Measurements from ENCODE around the gene CARMIL1.
"Not testable (repeated sequence)": the region's sequence is repeated elsewhere in the genome, so short reads cannot be mapped to it uniquely, and the experiment has no call there.

CARMIL1 gene

DNA sequence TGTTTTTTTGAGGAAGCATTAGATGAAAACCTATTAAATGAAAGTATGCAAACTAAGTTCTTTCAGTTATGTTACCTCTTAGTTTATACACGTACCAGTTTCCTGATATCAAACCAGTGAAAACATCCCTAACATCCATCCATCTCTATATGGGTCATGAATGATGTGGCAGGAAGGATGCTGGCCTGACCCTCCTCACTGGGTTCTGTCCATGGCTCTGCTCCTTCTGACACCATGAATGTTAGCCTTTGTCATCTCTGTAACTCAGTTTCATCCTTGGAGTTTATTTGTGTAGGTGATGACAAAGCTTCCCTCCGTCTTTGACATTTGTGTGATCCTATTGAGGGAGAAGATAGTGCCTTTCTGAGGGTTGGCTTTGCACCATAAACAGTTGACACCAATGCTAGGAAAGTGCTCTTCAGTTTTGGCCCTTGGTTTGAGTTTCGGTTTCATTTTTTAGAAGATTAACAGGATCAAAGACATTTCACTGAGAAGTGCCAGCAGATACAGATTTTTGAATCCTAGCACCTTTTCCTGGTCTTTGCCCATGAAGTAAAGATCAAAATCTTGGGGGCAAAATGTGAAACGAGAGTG is 300.8 kb downstream of the CARMIL1 start:
- Histone ChIP-seq H3K27me3 (ENCODE audit: insufficient read depth, poor library complexity, severe bottlenecking) (no peaks in the 10 kb centered on the region), H3K36me3 (ENCODE audit: low read depth) (no peaks in the 10 kb centered on the region), H3K4me1 (ENCODE audit: insufficient read depth, poor library complexity, severe bottlenecking) (no peaks in the 10 kb centered on the region), H3K9me3 (ENCODE audit: severe bottlenecking) (no peaks in the 10 kb centered on the region), H3K27ac (ENCODE audit: poor library complexity, severe bottlenecking) (no peak overlapping the region), H3K4me3 (ENCODE audit: severe bottlenecking) (no peak overlapping the region)
- no peak for DNase-seq (ENCODE audit: low spot score)
- ATAC-seq (ENCODE audit: low read depth) = no peak
- TF ChIP-seq, protein P1, sequence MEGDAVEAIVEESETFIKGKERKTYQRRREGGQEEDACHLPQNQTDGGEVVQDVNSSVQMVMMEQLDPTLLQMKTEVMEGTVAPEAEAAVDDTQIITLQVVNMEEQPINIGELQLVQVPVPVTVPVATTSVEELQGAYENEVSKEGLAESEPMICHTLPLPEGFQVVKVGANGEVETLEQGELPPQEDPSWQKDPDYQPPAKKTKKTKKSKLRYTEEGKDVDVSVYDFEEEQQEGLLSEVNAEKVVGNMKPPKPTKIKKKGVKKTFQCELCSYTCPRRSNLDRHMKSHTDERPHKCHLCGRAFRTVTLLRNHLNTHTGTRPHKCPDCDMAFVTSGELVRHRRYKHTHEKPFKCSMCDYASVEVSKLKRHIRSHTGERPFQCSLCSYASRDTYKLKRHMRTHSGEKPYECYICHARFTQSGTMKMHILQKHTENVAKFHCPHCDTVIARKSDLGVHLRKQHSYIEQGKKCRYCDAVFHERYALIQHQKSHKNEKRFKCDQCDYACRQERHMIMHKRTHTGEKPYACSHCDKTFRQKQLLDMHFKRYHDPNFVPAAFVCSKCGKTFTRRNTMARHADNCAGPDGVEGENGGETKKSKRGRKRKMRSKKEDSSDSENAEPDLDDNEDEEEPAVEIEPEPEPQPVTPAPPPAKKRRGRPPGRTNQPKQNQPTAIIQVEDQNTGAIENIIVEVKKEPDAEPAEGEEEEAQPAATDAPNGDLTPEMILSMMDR (IDR thresholded peaks at IDR 0.05; ENCODE audit: poor library complexity, severe bottlenecking) = no peak

DNA sequence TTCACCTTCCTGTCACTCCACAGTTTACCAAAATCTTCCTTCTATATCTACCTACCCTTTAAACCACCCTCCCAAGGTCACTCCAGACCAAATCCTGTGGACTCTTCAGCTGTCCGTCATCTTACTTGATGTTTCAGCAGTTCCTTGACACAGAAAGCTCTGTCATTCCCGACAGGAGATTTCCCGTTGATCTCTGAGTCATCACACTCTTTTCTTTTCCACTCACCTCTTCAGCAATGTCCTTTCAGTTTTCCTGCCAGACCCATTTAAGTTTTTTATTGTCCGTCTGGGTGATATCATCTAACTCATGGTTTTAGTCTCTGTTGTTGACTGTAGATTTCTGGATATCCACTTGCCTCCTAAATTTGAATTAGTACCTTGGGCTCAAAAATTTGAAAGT is 302.9 kb downstream of the CARMIL1 start:
- DNase-seq (ENCODE audit: low spot score) (no peak), ATAC-seq (ENCODE audit: low read depth) (no peak)
- Histone ChIP-seq H3K9me3 (ENCODE audit: severe bottlenecking) (no peaks in the 10 kb centered on the region), H3K27ac (ENCODE audit: poor library complexity, severe bottlenecking) (no peak overlapping the region), H3K27me3 (ENCODE audit: insufficient read depth, poor library complexity, severe bottlenecking) (no peaks in the 10 kb centered on the region), H3K36me3 (ENCODE audit: low read depth) (no peaks in the 10 kb centered on the region), H3K4me1 (ENCODE audit: insufficient read depth, poor library complexity, severe bottlenecking) (no peaks in the 10 kb centered on the region), H3K4me3 (ENCODE audit: severe bottlenecking) (no peak overlapping the region)
- TF ChIP-seq, protein P1 (IDR thresholded peaks at IDR 0.05; ENCODE audit: poor library complexity, severe bottlenecking) = no peak

GRCh38 chr6:25583099-25583498 is 303.9 kb downstream of the CARMIL1 start:
- TF ChIP-seq, protein P1 (IDR thresholded peaks at IDR 0.05; ENCODE audit: poor library complexity, severe bottlenecking) = no peak
- Histone ChIP-seq H3K4me3 (ENCODE audit: severe bottlenecking) (no peak overlapping the region), H3K27me3 (ENCODE audit: insufficient read depth, poor library complexity, severe bottlenecking) (no peaks in the 10 kb centered on the region), H3K4me1 (ENCODE audit: insufficient read depth, poor library complexity, severe bottlenecking) (no peaks in the 10 kb centered on the region), H3K36me3 (ENCODE audit: low read depth) (peaks cover 7% of the 10 kb centered on the region; the same call in 1 of the 2 replicates), H3K9me3 (ENCODE audit: severe bottlenecking) (no peaks in the 10 kb centered on the region), H3K27ac (ENCODE audit: poor library complexity, severe bottlenecking) (no peak overlapping the region)
- DNase-seq (ENCODE audit: low spot score) = no peak
- ATAC-seq (ENCODE audit: low read depth) = no peak

- peaks cover 8% of the 10 kb centered on the region; the same call in 1 of the 2 replicates for H3K36me3 ChIP-seq (ENCODE audit: low read depth)
- TF ChIP-seq, protein P1 (IDR thresholded peaks at IDR 0.05; ENCODE audit: poor library complexity, severe bottlenecking) = no peak
- no peaks in the 10 kb centered on the region for H3K9me3 ChIP-seq (ENCODE audit: severe bottlenecking)
- no peak for DNase-seq (ENCODE audit: low spot score)
- no peaks in the 10 kb centered on the region for H3K4me1 ChIP-seq (ENCODE audit: insufficient read depth, poor library complexity, severe bottlenecking)
- ATAC-seq (ENCODE audit: low read depth) = no peak
- H3K27me3 ChIP-seq (ENCODE audit: insufficient read depth, poor library complexity, severe bottlenecking) = no peaks in the 10 kb centered on the region
- no peak overlapping the region for H3K27ac ChIP-seq (ENCODE audit: poor library complexity, severe bottlenecking)
- H3K4me3 ChIP-seq (ENCODE audit: severe bottlenecking) = no peak overlapping the region
These were observed 304.7 kb downstream of the CARMIL1 start for GRCh38 chr6:25583906-25584305.

GRCh38 chr6:25585225-25585624 is 306.1 kb downstream of the CARMIL1 start:
- H3K9me3 ChIP-seq (ENCODE audit: severe bottlenecking) = no peaks in the 10 kb centered on the region
- TF ChIP-seq, protein P1 (IDR thresholded peaks at IDR 0.05; ENCODE audit: poor library complexity, severe bottlenecking) = no peak
- H3K4me3 ChIP-seq (ENCODE audit: severe bottlenecking) = no peak overlapping the region
- H3K4me1 ChIP-seq (ENCODE audit: insufficient read depth, poor library complexity, severe bottlenecking) = no peaks in the 10 kb centered on the region
- ATAC-seq (ENCODE audit: low read depth) (no peak), DNase-seq (ENCODE audit: low spot score) (no peak)
- no peak overlapping the region for H3K27ac ChIP-seq (ENCODE audit: poor library complexity, severe bottlenecking)
- H3K36me3 ChIP-seq (ENCODE audit: low read depth) = peaks cover 8% of the 10 kb centered on the region; the same call in 1 of the 2 replicates
- H3K27me3 ChIP-seq (ENCODE audit: insufficient read depth, poor library complexity, severe bottlenecking) = no peaks in the 10 kb centered on the region

GRCh38 chr6:25586119-25586518 is 306.9 kb downstream of the CARMIL1 start:
- H3K36me3 ChIP-seq (ENCODE audit: low read depth); H3K27ac ChIP-seq (ENCODE audit: poor library complexity, severe bottlenecking); ATAC-seq (ENCODE audit: low read depth); H3K4me3 ChIP-seq (ENCODE audit: severe bottlenecking); H3K4me1 ChIP-seq (ENCODE audit: insufficient read depth, poor library complexity, severe bottlenecking); H3K27me3 ChIP-seq (ENCODE audit: insufficient read depth, poor library complexity, severe bottlenecking); H3K9me3 ChIP-seq (ENCODE audit: severe bottlenecking); DNase-seq (ENCODE audit: low spot score): not testable (repeated sequence)
